ENCODE results near the gene DYNLL2.

- TF ChIP-seq EP300 (IDR thresholded peaks at IDR 0.05; ENCODE audit: low read length) (no peak), EZH2 (IDR thresholded peaks at IDR 0.05; ENCODE audit: borderline replicate concordance, low read depth, low read length) (no peak)
These were observed 38.7 kb downstream of the DYNLL2 start for GRCh38 chr17:58121925-58122324.
